Measurements from ENCODE around the gene MPIG6B.
"Not testable (repeated sequence)": the region's sequence is repeated elsewhere in the genome, so short reads cannot be mapped to it uniquely, and the experiment has no call there.

The MPIG6B gene

DNA sequence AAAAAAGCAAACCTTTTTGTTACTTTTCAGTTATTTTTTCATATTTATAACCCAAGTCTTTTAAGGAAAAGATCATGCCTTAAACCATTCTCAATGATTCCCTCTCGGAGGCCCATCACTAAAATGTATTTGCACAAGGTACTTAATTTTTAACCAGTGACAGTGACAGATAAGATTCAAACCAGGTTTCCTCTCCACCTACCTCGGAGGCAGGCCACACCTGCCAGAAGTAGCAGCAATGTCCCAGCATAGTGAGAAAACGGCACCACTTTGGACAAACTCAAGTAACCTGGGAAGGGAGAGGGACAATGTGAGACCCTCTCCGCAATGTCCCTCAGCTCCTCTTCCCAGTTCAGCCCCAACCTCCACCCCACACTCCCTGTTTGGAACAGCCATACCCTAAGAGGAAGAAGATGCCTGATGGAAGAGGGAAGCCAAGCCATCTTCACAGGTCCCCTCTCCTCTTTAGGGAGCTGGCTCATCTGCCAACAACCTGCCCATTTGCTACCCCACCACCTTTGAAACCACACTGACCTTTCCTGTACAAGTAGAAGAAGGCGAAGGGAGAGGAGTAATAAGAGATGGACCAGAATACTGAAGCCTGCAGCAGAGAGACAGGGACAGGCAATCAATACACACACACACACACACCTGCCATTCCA, 22.3 kb upstream of the MPIG6B start:
- DNase-seq (ENCODE audit: low spot score), result no peak

DNA sequence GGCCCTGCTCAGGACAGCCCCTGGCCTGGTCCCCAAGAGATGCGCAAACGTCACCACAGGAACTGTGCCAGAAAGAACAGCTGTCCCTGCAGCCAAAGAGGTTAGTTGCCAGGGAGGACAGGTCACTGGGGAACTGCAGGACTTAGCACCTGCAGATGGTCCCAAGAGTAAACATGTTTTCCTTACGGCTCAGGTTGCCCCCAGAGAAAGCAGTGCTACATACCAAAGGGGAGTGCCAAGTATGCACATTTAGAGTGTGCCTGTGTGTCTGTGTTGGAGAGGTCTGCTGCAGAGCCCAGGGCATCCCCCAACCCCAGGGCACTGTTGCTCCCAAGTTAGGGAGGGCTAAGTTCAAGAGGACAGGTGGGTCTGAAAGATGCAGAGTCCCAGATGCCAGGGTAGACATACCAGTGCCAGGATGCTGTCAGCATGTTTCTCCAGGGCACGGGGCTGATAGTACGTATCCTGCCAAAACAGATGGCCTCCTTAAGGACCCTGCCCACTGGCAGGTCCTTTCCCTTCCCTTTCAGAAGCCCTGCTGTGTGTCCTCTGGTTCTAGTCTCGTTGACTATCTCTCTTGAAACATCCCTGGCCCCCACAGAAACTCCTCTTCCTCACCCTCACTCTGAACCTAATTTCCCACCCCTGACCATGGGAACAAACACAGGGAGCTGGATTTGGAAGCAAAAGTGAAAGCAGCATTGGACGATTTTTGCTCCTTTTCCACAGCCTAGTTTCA, 21.3 kb upstream of the MPIG6B start:
- DNase-seq (ENCODE audit: low spot score), result no peak

DNA sequence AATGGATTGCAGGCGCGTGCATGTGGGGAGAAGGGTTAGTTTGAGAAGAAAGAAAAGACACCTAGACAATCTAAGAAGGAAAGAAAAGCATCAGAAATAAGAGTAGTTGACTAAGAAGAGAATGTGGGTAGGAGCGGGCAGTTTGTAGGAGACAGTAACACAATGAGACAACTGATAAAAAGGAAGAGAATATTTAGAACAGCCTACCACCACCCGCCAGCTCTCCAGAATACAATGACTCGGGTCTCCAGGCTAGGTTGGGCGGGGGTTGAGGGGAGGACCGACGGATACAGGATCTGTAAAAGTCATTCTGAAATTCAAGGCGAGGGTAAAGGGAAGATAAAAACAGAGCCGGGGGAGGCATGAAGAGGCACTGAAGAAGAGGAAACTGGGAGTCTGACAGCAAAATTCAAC, 20.8 kb upstream of the MPIG6B start:
- no peak for DNase-seq (ENCODE audit: low spot score)

DNA sequence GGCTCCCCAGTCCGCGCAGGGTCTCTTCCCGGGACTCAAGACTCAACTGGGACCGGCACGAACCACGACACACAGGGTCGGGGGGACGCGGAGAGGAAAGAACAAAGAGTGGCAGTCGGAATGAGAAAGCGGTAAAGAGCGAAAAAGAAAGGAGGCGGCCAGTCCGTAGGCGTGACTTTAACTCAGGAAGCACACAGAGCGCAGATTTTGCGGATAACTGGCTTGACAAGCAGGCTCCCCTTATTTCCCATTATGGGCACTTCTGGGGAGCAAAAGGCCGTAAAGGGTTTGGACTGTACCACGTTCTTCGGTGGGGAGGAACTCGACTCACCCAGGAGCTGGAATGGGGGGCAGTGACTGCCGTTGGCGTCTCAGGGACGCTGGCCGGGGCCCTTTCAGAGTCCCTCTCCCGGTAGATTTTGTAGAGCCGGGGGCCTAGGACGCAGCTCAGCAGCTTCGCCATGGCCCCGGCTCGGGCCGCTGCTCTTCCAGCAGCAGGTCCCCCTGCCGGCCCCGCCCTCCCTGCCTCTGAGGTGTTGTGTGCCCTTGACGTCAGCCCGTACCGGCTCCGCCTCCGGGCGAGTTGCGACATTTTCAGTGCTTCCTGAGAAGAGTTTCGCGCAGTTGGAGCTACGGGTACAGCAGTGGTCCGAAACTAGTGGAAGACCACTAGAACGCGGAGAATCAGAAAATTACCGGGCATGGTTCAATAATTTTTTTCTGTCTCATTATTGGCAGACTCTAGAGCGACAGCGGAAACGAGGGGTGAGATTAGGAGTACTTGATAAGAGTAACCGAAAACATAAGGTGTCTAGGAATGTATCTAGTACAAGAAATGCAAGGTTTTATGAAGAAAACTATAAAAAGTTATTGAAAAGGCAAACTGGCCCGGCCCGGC, 20.1 kb upstream of the MPIG6B start, which contains the start of gene ABHD16A:
ABHD16A (minus strand) TSS at position 506 of the 898 bp plus-strand sequence; CDS start at position 463, 43 bp downstream.
- peak; percentile 97 for DNase-seq (ENCODE audit: low spot score)

DNA sequence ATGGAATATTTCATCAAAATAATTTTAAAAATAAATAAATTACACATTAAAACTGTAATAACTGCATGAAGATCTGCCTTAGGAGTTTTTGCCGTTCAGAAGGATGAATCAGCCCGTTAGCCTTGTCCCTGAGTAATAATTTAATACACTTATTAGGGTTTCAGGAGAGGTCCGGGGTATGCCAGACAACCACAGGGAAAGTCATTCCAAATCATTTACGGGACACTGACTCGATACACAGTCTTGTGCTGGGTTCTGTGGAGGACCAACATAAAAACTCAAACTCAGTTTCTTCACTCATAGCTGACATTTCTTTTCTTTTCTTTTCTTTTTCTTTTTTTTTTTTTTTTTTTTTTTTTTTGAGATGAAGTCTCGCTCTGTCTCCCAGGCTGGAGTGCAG, 17.2 kb upstream of the MPIG6B start:
- DNase-seq (ENCODE audit: low spot score), result no peak

DNA sequence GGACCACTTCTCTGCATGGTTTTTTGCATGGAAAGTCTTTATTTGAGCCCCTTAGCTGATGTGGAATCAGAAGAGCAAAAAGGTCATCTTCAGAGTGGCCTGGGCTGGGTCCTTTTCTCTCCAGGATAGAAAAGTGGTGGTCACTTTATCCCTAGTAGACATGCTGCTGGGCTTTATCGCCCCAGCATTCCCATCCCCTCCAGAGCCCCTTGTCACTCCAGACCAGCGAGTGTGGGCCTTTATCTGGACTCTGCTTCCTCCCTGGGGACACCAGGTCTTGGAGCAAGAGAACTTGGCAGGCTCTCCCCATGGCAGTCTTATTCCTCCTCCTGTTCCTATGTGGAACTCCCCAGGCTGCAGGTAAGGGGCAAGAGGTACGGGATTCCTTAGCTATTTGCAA, 16.6 kb upstream of the MPIG6B start, which contains the start of gene LY6G6F:
LY6G6F (plus strand) TSS at position 268 of the 400 bp plus-strand sequence; CDS start at position 309, 41 bp downstream.
- no peak for DNase-seq (ENCODE audit: low spot score)

DNA sequence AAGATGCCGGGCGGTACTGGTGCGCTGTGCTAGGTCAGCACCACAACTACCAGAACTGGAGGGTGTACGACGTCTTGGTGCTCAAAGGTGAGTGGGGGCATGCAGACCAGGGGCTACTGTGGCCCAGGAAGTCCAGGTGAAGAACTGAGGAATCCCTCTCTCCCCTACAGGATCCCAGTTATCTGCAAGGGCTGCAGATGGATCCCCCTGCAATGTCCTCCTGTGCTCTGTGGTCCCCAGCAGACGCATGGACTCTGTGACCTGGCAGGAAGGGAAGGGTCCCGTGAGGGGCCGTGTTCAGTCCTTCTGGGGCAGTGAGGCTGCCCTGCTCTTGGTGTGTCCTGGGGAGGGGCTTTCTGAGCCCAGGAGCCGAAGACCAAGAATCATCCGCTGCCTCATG, 15.5 kb upstream of the MPIG6B start:
- DNase-seq (ENCODE audit: low spot score), result no peak

DNA sequence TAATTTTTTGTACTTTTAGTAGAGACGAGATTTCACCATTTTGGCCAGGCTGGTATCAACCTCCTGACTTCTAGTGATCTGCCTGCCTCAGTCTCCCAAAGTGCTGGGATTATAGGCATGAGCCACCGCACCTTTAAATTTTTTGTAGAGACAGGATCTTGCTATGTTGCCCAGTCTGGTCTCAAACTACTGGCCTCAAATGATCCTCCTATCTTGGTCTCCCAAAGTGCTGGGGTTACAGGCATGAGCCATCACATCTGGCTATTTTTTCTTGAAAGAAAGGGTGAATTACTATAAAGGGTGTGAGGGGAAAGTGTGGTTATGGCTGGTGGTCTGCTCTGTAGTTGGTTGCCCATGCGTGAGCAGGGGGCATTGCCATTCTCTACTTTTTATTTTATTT, 14.9 kb upstream of the MPIG6B start:
- DNase-seq (ENCODE audit: low spot score), result no peak

DNA sequence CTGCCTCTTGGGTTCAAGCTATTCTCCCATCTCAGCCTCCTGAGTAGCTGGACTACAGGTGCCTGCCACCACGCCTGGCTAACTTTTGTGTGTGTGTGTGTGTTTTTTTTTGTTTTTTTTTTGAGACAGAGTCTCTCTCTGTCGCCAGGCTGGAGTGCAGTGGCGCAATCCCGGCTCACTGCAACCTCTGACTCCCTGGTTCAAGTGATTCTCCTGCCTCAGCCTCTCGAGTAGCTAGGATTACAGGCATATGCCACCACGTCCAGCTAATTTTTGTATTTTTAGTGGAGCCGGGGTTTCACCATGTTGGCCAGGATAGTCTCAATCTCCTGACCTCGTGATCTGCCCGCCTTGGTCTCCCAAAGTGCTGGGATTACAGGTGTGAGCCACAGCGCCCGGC, 14.0 kb upstream of the MPIG6B start:
- DNase-seq (ENCODE audit: low spot score), result not testable (repeated sequence)

DNA sequence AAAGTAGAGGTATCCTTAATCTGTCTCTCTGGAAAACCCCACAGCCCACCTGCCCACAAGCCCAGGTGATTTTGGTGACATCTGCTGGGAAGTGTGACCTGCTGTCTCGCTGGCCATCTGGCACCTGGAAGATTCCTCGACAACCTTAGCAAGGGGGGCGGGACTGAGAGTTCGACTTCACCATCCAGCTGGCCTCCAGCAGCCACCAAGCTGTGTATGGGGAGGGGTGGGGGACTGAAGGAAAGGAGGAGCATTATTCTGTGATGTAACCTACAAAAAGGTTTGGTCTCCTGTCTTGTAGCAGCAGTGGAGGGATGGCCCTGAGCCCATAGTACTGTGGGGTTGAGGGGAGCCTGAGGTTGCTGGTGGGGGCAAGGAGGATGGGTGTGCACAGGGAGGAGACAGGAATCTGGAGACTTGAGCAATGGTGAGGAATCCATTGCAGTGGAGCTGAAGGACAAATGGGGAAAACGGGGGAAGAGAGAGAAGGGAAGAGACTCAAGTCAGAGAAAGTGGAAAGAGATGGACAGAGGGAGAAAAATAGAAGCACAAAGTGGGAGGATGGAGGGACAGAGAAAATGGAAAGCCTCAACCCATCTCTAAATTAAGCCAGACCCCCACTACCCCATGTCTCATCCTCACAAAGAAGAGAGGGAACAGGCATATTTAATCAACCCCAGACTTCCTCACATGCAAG, 12.5 kb upstream of the MPIG6B start:
- no peak for DNase-seq (ENCODE audit: low spot score)

DNA sequence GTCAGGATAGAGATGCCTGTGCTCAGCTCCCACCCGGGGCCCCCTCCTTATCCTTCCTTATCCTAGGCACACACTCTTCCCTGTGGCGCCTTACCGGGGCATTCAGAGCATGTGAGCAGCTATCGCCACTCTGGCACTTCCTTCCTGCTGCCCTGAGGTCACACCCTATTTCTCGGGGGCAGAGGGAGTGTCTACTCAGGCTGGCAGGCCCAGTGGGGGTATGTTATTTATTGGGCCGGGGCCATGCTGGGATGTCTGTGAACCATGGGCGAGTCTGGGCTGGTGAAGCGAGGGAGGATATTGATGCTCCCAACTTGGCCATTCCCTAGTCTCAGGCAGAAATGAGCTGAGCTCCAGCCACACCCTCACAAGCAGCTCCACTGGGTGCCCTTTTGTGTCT, 11.9 kb upstream of the MPIG6B start:
- DNase-seq (ENCODE audit: low spot score), result no peak

DNA sequence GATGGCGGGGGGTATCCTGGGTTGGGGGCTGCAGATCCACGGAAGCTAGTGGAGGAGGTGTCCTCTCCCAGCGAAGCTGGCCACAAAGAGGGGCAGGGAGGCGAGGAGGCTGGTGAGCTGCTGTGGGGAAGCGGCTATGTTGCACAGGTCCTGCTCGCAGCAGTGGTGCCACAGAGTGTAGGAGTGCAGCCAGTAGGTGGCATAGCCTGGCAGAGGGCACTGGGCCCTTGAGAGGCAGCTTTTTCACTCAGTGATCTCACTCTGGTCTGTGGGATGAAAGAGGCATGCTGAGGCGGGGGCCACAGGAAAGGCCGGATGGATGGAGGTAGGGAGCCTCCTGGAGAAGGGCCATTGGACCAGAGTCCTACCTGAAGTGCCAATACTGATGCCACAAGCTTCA, 10.9 kb upstream of the MPIG6B start:
- no peak for DNase-seq (ENCODE audit: low spot score)

DNA sequence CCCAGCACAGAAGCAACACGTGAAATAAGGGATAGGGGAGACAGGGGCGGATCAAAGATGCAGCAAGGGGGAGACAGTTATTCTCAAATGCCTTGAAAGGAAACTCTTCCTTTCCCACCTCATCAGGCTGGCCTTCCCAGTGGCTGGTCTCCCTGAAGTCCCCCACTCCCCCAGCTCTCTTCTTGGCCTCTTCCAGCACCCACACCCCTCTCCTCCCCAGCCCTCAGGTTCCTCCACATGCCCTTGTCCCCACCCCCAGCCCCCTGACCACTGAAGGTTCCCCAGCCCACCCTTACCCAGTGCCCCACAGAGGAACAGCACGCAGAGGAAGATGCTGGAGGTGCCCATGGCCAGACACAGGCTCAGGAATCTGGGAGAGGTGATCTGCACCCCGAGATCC, 9.7 kb upstream of the MPIG6B start:
- DNase-seq (ENCODE audit: low spot score), result no peak

DNA sequence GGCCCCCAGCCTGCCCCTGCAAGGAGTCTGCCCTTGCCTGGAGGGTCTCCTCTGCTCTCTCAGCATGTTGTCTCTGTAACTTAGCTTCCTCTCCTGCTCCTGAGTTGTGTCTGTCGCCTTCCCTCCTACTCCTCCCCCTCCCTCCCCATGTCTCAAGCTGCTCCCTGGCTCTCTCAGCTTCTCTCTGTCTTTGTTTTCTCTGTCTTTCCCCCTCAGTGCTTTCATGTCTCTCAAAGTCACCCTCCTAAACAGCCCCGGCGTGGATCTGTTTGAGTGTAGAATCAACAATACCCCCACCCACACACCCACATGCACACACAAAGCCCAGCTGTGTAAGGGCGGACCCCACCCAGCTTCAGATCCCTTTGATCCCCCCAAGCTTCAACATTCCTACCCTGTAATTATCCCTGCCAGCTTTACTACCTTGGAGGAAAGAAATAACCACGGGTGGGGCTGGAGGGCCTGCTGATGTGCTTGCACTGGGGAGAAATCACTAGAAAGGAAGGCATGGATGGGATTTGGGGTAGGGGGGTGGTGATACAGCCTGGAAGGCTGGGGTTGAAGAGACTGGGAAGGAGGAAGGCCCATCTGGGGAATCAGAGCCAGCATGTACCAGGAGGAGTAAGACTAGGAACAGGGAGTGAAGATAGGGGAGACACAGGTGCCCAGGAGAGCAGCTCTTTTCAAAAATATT, 9.0 kb upstream of the MPIG6B start:
- no peak for DNase-seq (ENCODE audit: low spot score)

DNA sequence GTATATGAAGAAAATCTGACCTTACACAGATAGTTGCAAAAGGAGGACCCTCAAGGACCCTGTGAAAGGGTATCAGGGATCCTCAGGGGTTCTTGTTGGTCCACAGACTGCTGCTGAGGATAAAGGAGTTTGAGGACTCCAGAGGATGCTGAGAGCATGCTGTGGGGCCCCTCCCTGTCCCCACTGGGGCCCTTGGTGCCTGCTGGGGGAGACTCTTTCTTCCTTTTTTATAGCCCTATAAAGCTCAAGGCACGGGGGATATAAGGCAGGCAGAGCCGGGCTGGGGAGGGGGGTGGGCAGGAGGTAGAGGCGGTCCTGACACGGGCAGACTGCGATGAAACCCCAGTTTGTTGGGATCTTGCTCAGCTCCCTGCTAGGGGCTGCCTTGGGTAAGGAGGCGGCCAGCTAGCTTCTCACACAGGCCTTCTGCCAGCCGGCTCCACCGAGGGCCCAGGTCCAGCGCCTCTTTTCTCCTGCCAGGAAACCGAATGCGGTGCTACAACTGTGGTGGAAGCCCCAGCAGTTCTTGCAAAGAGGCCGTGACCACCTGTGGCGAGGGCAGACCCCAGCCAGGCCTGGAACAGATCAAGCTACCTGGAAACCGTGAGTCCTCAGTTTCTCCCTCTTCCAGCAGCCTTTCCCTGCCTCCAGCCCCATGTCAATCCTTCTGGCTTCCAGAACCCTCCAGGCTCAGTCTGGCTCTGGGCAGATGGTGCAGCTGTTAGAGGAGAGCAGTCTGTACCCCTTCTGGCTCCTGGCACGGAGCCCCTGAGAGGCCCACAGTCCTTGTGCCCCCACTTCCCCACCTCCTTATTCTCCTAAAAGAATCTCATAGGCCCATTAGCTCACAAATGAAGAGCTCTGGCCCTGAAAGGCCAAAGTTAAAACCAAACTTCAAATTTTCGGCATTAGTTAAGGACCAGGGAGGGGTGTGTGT, 7.9 kb upstream of the MPIG6B start, which contains the start of gene LY6G6D:
LY6G6D (plus strand) TSS at position 327 of the 937 bp plus-strand sequence; CDS start at position 335, 8 bp downstream.
- DNase-seq (ENCODE audit: low spot score), result no peak

DNA sequence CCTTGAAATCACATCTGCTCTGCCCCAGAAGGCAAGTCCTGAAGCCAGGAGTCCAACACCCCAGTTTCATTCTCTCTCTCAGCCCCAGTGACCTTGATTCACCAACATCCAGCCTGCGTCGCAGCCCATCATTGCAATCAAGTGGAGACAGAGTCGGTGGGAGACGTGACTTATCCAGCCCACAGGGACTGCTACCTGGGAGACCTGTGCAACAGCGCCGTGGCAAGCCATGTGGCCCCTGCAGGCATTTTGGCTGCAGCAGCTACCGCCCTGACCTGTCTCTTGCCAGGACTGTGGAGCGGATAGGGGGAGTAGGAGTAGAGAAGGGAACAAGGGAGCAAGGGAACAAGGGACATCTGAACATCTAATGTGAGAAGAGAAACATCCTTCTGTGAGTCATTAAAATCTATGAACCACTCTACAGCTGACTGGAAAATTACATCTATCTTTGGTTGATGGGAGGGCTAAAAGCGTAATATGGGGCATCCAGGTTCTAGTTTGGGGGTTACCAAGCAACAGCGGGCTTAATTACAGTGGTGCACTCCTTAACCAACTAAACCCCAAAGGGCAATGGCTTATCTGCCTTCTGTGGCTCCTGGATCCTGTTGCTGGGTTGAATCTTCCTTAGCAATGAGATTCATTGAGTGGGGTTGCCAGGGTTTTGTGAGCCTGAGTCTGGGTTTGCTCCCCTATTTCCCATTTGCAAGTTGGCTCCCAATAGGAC, 5.5 kb upstream of the MPIG6B start:
- no peak for DNase-seq (ENCODE audit: low spot score)

DNA sequence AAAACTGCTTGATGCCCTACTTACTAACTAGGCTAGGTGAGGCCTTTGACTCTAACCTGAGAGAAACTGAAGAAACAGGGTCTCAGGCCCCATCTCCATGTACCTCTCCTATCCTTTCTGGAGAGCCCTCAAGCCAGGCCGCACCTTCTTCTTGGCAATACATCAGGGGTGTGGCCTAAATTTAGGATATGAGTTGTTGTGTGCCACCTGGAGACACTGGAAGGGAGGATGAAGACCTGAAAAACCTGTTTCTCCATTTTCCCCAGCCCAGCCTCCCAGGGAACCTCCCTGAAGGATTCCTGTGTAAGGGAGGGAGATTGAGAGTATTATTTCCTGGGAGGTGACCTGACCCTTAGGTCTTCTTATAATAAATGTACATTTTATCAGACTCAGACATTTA, 4.9 kb upstream of the MPIG6B start:
- DNase-seq (ENCODE audit: low spot score), result no peak

DNA sequence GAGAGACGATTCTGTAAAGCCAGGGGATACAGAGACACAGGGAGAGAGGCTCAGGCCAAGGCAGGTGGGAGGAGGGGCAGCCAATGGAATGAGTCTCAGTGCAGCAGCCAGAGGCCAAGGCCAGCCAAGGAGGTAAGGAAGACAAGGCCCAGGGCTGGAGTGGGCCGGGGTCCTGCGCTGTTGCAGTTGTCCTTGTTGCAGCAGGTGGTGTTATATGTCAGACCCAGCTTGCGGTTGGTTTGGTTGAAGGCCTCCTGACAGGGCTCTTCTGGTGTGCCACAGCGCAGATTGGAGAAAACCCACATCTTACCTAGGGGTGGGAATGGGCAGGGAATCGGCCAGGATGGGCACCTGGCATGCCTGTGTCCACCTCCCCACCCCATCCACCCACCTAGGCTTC, 4.2 kb upstream of the MPIG6B start:
- no peak for DNase-seq (ENCODE audit: low spot score)

DNA sequence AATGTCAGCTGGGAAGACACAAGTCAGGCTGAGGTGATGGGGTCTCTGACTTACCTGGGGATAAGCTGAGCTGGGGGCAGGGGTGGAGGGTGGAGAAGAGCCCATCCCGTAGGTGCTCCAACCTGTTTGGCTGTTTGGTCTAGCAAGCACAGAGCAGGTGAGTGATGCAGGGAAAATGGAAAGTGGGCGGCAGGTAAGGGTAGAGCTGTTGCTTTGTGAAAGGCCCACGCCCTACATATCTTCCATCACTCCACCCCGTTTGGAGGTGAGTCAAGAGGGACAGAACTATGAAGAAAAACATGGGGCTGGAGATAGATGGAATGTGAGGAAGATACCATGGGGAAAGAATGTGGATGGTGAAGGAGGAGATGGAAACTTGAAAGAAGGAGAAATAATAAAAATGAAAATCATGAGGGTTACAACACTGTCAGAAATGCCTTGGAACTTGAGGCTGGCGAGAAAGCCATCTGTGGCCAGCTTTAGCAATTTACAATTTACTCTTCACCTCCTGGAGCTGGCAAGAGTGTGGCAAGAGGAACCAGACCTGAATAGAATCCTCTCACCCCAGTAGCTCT, 2.9 kb upstream of the MPIG6B start:
- DNase-seq (ENCODE audit: low spot score), result no peak
